HuH-7 (cell line): ENCODE data around the gene DOCK1.

Experiments
- DNase-seq: peaks from one replicate; pipeline ENCODE4 v3.0.0; 2011; ENCODE audit warnings: low spot score

The DOCK1 gene

DNA sequence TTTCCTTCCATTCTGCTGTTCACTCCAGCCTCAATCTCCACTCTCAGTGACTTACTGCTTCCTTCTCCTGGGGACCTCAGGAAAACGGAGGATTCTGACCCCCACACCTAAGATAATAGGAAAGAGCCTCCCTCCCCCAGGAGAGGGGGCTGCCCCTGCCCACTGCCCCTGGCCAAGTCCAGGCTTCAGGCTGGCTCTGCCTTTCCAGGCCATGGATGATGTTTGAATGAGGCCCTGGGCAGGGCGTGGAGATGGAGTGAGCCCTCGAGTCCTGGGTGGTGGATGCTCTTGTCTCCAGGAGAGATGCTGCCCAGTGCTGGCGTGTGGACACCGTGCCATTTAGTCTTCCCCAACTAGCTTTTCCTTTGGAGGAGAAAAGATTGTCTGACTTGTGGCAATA is 184.2 kb downstream of the DOCK1 start:
- DNase-seq, result no peak

GRCh38 chr10:127090138-127090537 is 184.9 kb downstream of the DOCK1 start:
- peak; percentile 13 for DNase-seq

DNA sequence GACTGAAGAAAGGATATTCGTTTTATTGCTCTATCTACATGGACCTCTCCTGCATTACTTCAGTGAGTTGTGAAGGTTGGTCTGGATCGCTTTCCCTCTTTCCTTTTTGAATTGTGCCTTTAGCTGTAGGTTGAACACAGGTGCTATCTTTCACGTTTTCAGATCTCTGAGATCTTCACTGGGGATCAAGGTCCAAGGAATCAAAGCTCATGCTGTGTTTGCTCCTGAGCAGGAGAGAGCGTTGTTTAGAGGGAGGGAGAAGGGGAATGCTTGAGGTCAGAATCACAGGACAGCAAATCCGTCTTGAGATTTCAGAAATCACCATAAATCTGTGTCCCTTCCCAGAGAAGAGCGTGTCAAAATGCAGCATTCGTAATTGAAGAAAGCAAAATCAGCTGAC is 186.1 kb downstream of the DOCK1 start:
- no peak for DNase-seq

GRCh38 chr10:127092916-127093315 is 187.7 kb downstream of the DOCK1 start:
- DNase-seq, result no peak

DNA sequence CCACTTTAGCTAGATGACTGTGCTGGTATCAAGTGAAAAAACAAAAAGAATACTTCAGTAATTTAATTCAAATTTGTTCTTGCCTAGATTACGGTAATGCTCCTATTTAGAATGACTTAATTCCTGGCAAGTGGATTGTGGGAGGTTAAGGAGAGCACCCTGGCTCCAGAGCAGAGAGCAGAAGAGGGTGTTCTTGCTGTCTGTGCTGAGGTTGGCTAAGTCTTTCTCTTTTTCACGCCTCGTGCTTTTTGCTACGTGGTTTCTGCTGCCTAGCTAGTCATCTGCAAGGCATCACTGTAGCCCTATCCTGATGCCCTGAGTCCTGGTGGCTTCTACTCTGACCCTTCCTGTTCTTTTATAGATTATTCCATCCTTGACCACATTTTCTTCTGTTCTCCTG is 189.8 kb downstream of the DOCK1 start:
- no peak for DNase-seq

- DNase-seq, result no peak
These were observed 195.9 kb downstream of the DOCK1 start for GRCh38 chr10:127100983-127101615.

- DNase-seq, result no peak
These were observed 196.9 kb downstream of the DOCK1 start for GRCh38 chr10:127102176-127102575.

DNA sequence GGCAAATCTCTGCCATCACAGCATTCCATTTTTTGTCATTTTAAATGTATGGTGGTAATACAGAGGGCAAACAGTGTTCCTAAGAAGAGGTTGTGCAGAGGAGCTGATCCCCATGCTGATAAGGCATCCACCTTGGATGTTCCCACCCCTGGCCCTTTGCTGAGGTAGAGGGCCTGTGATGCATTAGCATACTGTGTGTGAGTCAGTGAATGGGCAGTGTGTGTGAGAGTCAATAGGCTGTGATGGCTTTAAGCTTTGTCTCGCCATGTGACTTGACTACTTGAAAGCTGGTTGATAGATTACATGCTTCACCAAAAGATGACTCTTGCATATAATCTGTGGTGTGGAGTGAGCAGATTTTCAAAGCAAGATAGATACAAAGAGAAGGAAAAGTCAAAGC is 209.9 kb downstream of the DOCK1 start:
- DNase-seq, result no peak

DNA sequence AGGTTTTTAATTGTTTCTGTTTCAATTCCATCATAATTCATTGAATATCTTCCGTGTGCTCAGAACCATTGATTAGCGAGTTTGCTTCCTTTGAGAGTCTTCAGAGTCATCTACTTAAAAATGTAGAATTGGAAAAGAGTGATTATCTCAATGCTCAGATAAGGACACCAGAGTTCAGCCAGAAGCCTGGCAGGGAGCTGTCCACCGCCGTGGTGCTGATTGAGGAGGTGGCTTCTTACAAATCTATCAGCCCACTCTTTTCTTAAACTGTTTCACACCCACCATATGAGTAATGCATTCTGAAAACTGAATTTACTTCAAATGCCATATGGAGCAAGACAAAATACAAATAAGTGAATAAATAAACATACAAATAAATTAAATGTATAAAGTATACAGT is 211.9 kb downstream of the DOCK1 start:
- DNase-seq, result peak; percentile 30

GRCh38 chr10:127118034-127118433 is 212.8 kb downstream of the DOCK1 start:
- no peak for DNase-seq

GRCh38 chr10:127119936-127120335 is 214.7 kb downstream of the DOCK1 start:
- no peak for DNase-seq

- DNase-seq, result no peak
These were observed 217.6 kb downstream of the DOCK1 start for GRCh38 chr10:127122831-127123230.

- DNase-seq, result no peak
These were observed 218.4 kb downstream of the DOCK1 start for GRCh38 chr10:127123626-127124025.

DNA sequence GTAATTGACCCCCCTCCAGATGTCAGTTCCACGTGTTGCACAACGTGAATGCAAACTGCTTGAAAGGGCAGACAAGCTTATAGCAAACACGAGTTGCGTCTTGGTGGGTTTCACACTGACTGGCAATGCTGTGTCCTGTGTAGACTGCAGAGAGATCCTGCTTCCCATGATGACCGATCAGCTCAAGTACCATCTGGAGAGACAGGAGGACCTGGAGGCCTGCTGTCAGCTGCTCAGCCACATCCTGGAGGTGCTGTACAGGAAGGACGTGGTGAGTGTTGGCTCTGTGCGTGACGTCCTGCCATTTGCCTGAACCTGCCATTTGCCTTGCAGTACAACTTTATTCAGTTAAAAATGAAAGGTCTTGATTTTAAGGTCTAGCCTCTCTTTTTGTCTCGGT is 220.1 kb downstream of the DOCK1 start:
- DNase-seq, result no peak

DNA sequence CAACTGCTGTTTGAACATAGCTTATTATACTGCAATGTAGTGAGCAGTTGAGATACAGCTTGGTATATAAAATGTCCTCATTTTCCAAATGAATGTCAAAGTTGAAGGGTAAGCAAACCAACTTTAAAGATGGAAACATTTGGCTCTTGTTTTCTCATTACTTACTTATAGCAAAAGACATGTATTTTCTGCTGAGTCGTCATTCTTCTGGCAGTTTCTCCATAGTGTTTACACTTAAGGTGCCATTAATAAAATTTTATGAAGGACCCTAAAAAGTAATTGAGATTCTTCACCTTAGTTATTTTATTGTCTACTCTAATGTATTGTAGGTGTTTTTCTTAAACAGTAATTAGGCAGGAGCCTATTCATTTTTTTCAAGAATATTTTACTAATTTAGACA is 222.6 kb downstream of the DOCK1 start:
- DNase-seq, result no peak

DNA sequence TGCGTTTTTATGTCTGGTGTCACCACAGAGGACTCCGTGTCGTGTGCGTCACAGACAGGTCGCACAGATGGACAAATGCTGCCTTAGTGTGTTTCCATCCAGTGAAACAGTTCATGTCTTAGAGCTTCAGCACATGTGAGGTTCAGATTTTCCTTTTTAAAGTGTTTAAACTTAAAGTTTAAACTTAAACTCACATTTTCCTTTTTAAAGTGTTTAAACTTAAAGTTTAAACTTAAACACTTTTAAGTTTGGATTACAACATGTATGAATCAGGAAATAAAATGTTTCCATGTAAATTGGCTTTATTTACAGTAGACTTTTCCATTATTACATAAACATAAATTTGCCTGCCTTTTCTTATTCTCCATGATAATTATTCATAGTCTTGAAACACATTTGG is 223.9 kb downstream of the DOCK1 start:
- no peak for DNase-seq

- no peak for DNase-seq
These were observed 227.2 kb downstream of the DOCK1 start for GRCh38 chr10:127132451-127132850.

- no peak for DNase-seq
These were observed 228.0 kb downstream of the DOCK1 start for GRCh38 chr10:127133225-127133624.

- DNase-seq, result peak; percentile 17
These were observed 228.7 kb downstream of the DOCK1 start for GRCh38 chr10:127133672-127134500.

GRCh38 chr10:127135844-127136577 is 230.8 kb downstream of the DOCK1 start:
- DNase-seq, result no peak

- no peak for DNase-seq
These were observed 232.2 kb downstream of the DOCK1 start for GRCh38 chr10:127137391-127137790.

DNA sequence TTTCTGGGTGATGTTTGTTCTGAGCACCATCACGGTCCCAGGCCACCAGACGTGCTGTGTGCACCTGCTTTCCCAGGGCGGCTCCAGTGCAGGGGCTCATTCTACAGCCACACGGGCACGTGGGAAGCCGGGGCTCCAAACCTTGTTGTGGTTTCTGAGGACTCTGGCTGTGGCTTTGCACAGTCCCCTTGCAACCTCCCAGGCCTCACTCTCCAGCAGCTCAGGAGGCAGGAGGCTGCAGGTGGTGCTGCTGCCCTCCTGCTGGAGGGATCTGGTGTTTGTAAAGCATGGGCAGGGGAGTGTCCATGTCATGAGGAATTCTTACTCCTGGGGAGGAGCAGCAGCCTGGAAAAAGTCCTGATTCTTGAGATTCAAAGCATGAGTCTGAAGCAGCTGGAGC is 236.9 kb downstream of the DOCK1 start:
- no peak for DNase-seq

GRCh38 chr10:127142856-127143255 is 237.6 kb downstream of the DOCK1 start:
- no peak for DNase-seq
